Prostate gland (tissue), 2 donors: Measurements from ENCODE around the gene FEN1.

Experiments used
- CTCF ChIP-seq, 4 experiments: fragments of 200-600 bp in 2 of 4; fragments of 450-650 bp in 2 of 4; sonication (generic) in 2 of 4; IDR thresholded peaks; 1 replicate in 3 of 4; 2 replicates in 1 of 4; pipeline ENCODE4 v1.5.1; 2016 to 2019; ENCODE audit warnings: antibody characterized with exemption in 4 of 4, mild to moderate bottlenecking in 2 of 4, moderate library complexity in 2 of 4
- POLR2A ChIP-seq: fragments of 450-650 bp; IDR thresholded peaks from one replicate; pipeline ENCODE4 v1.6.1; 2016; ENCODE audit warnings: antibody characterized with exemption, mild to moderate bottlenecking
- POLR2AphosphoS5 ChIP-seq: sonication (generic); formaldehyde crosslinking; IDR thresholded peaks from one replicate; pipeline ENCODE4 v1.6.1; 2017; ENCODE audit warnings: antibody characterized with exemption

- TF ChIP-seq CTCF (IDR thresholded peaks at IDR 0.05) (no peak), POLR2A (no peak), POLR2AphosphoS5 (no peak)
Observed at GRCh38 chr11:61750631-61751273, 42.0 kb upstream of the FEN1 start.
